ENCODE data around the gene RNASE9. TPM values are rescaled to one million over a fixed set of nuclear protein-coding genes. Genes with fewer than 3 reads are reported as not detected.

RNASE9 gene
- total RNA-seq, 1 donor from 2014 or later: not detected

DNA sequence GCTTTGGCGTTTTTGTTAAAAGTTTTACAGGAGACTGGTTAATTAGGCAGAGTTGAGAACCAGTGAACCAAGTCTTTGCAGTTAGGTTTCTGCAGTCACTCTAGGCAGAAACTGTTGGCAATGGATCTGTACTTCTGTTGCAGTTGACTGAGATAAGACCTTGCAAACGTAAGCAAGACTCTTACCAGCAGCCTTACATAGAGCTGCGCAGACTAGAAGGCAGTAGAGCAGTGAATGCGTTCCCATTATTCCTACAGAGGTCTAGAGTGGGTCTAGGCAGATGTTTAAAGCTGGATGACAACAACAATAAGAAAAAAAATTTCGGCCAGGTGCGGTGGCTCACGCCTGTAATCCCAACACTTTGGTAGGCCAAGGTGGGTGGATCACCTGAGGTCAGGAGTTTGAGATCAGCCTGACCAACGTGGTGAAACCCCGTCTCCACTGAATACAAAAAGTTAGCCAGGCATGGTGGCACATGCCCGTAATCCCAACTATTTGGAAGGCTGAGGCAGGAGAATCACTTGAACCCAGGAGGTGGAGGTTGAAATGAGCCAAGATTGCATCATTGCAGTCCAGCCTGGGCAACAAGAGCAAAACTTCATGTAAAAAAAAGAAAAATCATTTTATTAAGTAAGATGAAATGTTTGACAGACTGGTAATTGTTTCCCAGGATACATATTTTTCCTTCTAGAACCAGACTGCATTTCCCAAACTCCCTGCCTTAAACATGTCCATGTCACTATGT, 12.3 kb downstream of the RNASE9 start:
- DNase-seq (ENCODE audit: low read depth): peak; percentile 12
- TF ChIP-seq CTCF (conservative IDR thresholded peaks at IDR 0.05; ENCODE audit: low read depth, low read length): no peak
- no peak overlapping the region for H3K4me3 ChIP-seq (ENCODE audit: low read depth, low read length)

- no peak for DNase-seq (ENCODE audit: low read depth)
- TF ChIP-seq CTCF (conservative IDR thresholded peaks at IDR 0.05; ENCODE audit: low read depth, low read length): no peak
Observed at GRCh38 chr14:20546877-20547276, 14.0 kb downstream of the RNASE9 start.

GRCh38 chr14:20539906-20540305, 20.9 kb downstream of the RNASE9 start:
- DNase-seq (ENCODE audit: low read depth): no peak
- no peak for TF ChIP-seq CTCF (conservative IDR thresholded peaks at IDR 0.05; ENCODE audit: low read depth, low read length)
- H3K4me3 ChIP-seq (ENCODE audit: low read depth, low read length): no peak overlapping the region

More at GRCh38 chr14:20546877-20547276, 14.0 kb downstream of the RNASE9 start:
- no peak overlapping the region for H3K4me3 ChIP-seq (ENCODE audit: low read depth, low read length)

- TF ChIP-seq CTCF (conservative IDR thresholded peaks at IDR 0.05; ENCODE audit: low read depth, low read length): peak; percentile 77
- DNase-seq (ENCODE audit: low read depth): peak; percentile 12
- H3K4me3 ChIP-seq (ENCODE audit: low read depth, low read length): no peak overlapping the region
Observed at GRCh38 chr14:20530771-20531571, 29.9 kb downstream of the RNASE9 start.

DNA sequence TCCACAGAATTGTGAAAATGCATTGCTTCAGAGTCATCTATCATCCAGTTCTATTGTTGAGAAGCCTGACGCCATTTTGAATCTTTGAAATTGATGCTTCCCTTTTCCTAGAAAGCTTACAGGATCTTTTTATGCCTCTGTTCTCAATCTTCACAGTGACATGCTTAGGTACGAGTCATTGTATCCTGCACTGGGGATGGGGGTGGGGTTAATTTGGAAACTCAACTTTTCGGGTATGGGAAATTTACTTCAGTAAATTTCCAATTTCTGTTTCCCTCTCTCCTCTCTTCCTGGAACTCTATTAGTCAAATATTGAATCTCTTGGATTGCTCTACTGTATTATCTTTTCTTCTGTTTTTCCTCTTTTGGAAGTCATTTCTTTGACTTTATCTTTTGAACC, 31.0 kb downstream of the RNASE9 start:
- no peak for TF ChIP-seq CTCF (conservative IDR thresholded peaks at IDR 0.05; ENCODE audit: low read depth, low read length)
- no peak for DNase-seq (ENCODE audit: low read depth)
- H3K4me3 ChIP-seq (ENCODE audit: low read depth, low read length): no peak overlapping the region

DNA sequence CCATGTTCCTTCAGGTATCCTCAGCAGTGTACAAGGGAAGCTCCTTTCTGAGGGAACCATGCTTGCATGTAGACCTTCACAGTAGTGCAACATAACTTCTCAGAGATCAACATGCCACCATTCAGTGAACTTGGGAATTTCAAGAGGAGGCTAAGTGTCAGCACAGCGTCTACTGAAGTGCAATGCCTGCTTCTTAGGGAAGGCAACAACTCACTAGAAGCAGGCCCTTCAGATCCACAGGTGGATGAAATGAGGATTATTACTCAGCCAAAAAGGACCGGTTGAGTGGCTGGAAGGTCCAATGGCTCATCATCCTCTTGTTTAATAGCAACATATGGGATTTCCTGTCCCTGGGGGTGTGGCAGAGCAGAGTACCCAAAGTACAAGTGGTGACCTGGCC, 36.8 kb downstream of the RNASE9 start:
- no peak overlapping the region for H3K4me3 ChIP-seq (ENCODE audit: low read depth, low read length)
- no peak for TF ChIP-seq CTCF (conservative IDR thresholded peaks at IDR 0.05; ENCODE audit: low read depth, low read length)
- DNase-seq (ENCODE audit: low read depth): no peak
